ENCODE data around the gene PTH. TPM values are rescaled to one million over a fixed set of nuclear protein-coding genes. Genes with fewer than 3 reads are reported as not detected.

The PTH gene
- total RNA-seq, 1 experiment from 2014 or later: not detected

GRCh38 chr11:13534358-13534757 is 38.6 kb upstream of the PTH start:
- no peaks in the 10 kb centered on the region for H4K20me1 ChIP-seq (ENCODE audit: control insufficient read depth, insufficient read depth, insufficient read length)
- DNase-seq: no peak
- H3K4me2 ChIP-seq (ENCODE audit: insufficient read depth, insufficient read length, low read length): no peak overlapping the region
- no peak overlapping the region for H2BK12ac ChIP-seq (ENCODE audit: insufficient read length, low read depth, low read length)
- H2BK15ac ChIP-seq (ENCODE audit: low read depth, low read length): no peak overlapping the region
- no CpG with 5 or more reads among the region's 7 CpGs for WGBS (ENCODE audit: extremely low coverage, insufficient read length, low lambda C conversion rate)
- TF ChIP-seq CTCF (conservative IDR thresholded peaks at IDR 0.05): no peak
- no peak overlapping the region for H3K23ac ChIP-seq (ENCODE audit: insufficient read length, low read depth, low read length)
- no peak overlapping the region for H3K56ac ChIP-seq (ENCODE audit: insufficient read length, low read depth, low read length)
- peaks cover 26 to 33% of the 10 kb centered on the region in 2 experiments for H3K9me3 Mint-ChIP-seq
- no peak overlapping the region for H3T11ph ChIP-seq (ENCODE audit: low read length)
- H3K27ac Mint-ChIP-seq: no peak overlapping the region
- H3K14ac ChIP-seq (ENCODE audit: insufficient read depth, low read length): no peak overlapping the region
- no peak overlapping the region for H2BK120ac ChIP-seq (ENCODE audit: low read depth, low read length, poor library complexity, severe bottlenecking)
- no peak overlapping the region for H4K8ac ChIP-seq (replicated peaks; ENCODE audit: insufficient read length, low read depth, low read length)
- no peak overlapping the region for H4K5ac ChIP-seq (ENCODE audit: insufficient read length, low read depth, low read length)
- H2AK5ac ChIP-seq (ENCODE audit: insufficient read length, low read length): no peak overlapping the region
- no peaks in the 10 kb centered on the region for H3K4me1 Mint-ChIP-seq
- no peaks in the 10 kb centered on the region for H3K79me2 ChIP-seq (ENCODE audit: insufficient read depth, low read length)
- no peak overlapping the region for H3K9ac ChIP-seq (ENCODE audit: extremely low read depth, insufficient read length, low read length)
- H3K4me1 ChIP-seq (ENCODE audit: insufficient read depth, low read length): no peaks in the 10 kb centered on the region
- no peak overlapping the region for H3K4ac ChIP-seq (ENCODE audit: low read depth, low read length)
- no peaks in the 10 kb centered on the region for H3K27me3 ChIP-seq (ENCODE audit: insufficient read depth, low read length)
- H3K27me3 Mint-ChIP-seq (ENCODE audit: low read depth): peaks cover 11% of the 10 kb centered on the region
- H3K23me2 ChIP-seq (ENCODE audit: insufficient read length, low read depth, low read length, poor library complexity, severe bottlenecking): no peaks in the 10 kb centered on the region
- H3K27ac ChIP-seq (ENCODE audit: insufficient read length, low read depth, low read length): no peak overlapping the region
- H3K18ac ChIP-seq (ENCODE audit: insufficient read length, low read depth, low read length): no peak overlapping the region
- H3K79me1 ChIP-seq (ENCODE audit: insufficient read depth, low read depth, low read length, poor library complexity, severe bottlenecking): no peaks in the 10 kb centered on the region
- H4K91ac ChIP-seq (ENCODE audit: insufficient read length, low read depth, low read length): no peak overlapping the region
- H2BK5ac ChIP-seq (ENCODE audit: insufficient read length, low read length): no peak overlapping the region
- no peak overlapping the region for H3K4me3 Mint-ChIP-seq
- peaks cover 5 to 15% (median 10%) of the 10 kb centered on the region in 3 experiments for H3K36me3 Mint-ChIP-seq (ENCODE audit: insufficient read depth in 1 of 3, low read depth in 3 of 3)
- H2AFZ ChIP-seq (ENCODE audit: low read length): no peak overlapping the region
- no peak overlapping the region for H2BK20ac ChIP-seq (ENCODE audit: low read depth, low read length, poor library complexity, severe bottlenecking)
- peaks cover 9% of the 10 kb centered on the region for H3K9me3 ChIP-seq (ENCODE audit: control insufficient read depth, low read depth, low read length)
